Smooth muscle cell of the brain vasculature (primary cell): ENCODE measurements around the gene CNOT2.

Source experiments
- DNase-seq: peaks from one replicate; pipeline ENCODE4 v3.0.0-alpha.2; 2012; ENCODE audit warnings: low read depth, low spot score

CNOT2 gene

GRCh38 chr12:70242695-70243509 is at the start of gene CNOT2:
CNOT2 (plus strand) TSS chr12:70243433; CDS start chr12:70278227, 34,794 bp downstream.
- peak; percentile 62 for DNase-seq

- DNase-seq = no peak
These were observed 49.2 kb upstream of the CNOT2 start for GRCh38 chr12:70194076-70194475.

GRCh38 chr12:70196811-70197281 is 46.4 kb upstream of the CNOT2 start:
- DNase-seq = no peak

GRCh38 chr12:70197345-70197744 is 45.9 kb upstream of the CNOT2 start:
- DNase-seq = no peak

GRCh38 chr12:70213707-70214106 is 29.5 kb upstream of the CNOT2 start:
- DNase-seq = no peak

- DNase-seq = no peak
These were observed 28.1 kb upstream of the CNOT2 start for GRCh38 chr12:70214972-70215617.

- DNase-seq = no peak
These were observed 25.8 kb upstream of the CNOT2 start for GRCh38 chr12:70217416-70217815.

- no peak for DNase-seq
These were observed 21.6 kb upstream of the CNOT2 start for GRCh38 chr12:70221626-70222025.

- DNase-seq = no peak
These were observed 15.3 kb upstream of the CNOT2 start for GRCh38 chr12:70227911-70228310.

GRCh38 chr12:70230934-70231606 is 12.2 kb upstream of the CNOT2 start:
- no peak for DNase-seq

- no peak for DNase-seq
These were observed 6.2 kb upstream of the CNOT2 start for GRCh38 chr12:70236990-70237389.

GRCh38 chr12:70240673-70241072 is 2.6 kb upstream of the CNOT2 start:
- no peak for DNase-seq

- DNase-seq = no peak
These were observed 1.4 kb upstream of the CNOT2 start for GRCh38 chr12:70241845-70242244.

- DNase-seq = peak; percentile 21
These were observed 508 bp downstream of the CNOT2 start for GRCh38 chr12:70243510-70244371.

GRCh38 chr12:70244409-70244808 is 1.2 kb downstream of the CNOT2 start:
- DNase-seq = no peak

GRCh38 chr12:70245458-70245857 is 2.2 kb downstream of the CNOT2 start:
- no peak for DNase-seq

GRCh38 chr12:70246580-70246979 is 3.3 kb downstream of the CNOT2 start:
- DNase-seq = no peak

GRCh38 chr12:70247653-70248199 is 4.5 kb downstream of the CNOT2 start:
- DNase-seq = no peak

- no peak for DNase-seq
These were observed 5.6 kb downstream of the CNOT2 start for GRCh38 chr12:70248876-70249275.

- DNase-seq = no peak
These were observed 6.7 kb downstream of the CNOT2 start for GRCh38 chr12:70249903-70250302.

GRCh38 chr12:70251226-70251625 is 8.0 kb downstream of the CNOT2 start:
- DNase-seq = no peak
